GM21576 (cell line): Measurements from ENCODE around the gene MYO19.
"Not testable (repeated sequence)": the region's sequence is repeated elsewhere in the genome, so short reads cannot be mapped to it uniquely, and the experiment has no call there.

Experiments used
- ATAC-seq: cut with Tn5 transposase; IDR thresholded peaks from one replicate; pipeline ENCODE4 v1.9.1; 2021; ENCODE audit warnings: mild to moderate bottlenecking, moderate library complexity; ENCODE audit not compliant: unreplicated experiment

The MYO19 gene

GRCh38 chr17:36470499-36470898 lies 64.2 kb downstream of the MYO19 start:
- no peak for ATAC-seq

DNA sequence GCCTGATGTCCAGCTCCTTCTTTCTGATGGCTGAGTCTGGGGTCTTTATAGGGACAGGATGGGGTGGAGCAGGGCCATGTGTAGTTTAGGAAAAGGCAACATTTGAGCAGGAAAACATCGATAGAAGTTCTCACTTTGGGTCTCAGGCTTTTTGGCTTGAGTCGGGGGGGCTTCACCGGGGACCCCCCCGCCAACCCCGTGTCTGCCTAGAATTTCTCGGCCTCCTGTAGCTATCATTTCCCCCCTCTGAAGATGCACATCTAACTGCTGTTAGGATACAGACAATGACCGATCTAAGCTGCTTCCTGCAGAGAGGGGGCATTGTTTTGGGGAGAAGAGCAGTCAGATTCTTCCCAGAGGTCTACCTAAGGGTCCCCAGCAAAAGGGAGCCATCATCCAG lies 64.9 kb downstream of the MYO19 start:
- ATAC-seq = no peak

DNA sequence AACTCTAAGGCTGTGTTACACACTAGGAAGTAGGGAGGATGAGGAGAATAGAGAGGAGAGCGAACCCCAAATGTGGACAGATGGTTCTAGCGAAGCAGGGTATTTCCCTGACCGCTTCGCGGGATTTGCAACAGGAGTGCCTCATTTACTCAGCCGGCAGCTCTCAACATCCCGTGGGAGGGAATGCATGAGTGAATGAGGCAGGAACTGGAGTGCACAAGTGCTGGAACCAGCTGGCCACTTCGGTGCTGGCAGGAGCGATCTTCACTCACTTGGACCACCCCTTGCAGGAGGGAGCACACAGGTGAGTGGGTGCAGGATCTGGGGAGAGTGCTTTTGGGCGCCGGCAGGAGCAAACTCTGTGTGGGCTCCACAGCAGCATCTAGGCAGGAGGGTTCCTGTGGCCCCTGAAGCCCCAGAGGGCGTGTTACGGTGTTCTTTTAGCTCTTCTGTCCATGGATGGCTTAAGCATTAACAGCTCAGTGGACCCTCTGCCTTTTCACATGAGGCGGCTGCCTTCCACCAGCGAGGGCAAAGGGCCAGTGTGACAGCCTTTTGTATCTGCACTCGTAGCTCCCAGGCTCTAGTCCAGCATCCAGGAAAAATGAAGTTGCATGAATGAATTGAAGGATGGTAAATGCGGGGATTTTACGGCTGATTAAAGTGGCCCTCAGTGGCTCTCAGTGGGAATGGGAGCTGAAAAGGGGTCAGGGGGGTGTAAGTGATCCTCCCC lies 65.6 kb downstream of the MYO19 start:
- no peak for ATAC-seq

- ATAC-seq = no peak
These were observed 69.9 kb downstream of the MYO19 start for GRCh38 chr17:36464765-36465088.

DNA sequence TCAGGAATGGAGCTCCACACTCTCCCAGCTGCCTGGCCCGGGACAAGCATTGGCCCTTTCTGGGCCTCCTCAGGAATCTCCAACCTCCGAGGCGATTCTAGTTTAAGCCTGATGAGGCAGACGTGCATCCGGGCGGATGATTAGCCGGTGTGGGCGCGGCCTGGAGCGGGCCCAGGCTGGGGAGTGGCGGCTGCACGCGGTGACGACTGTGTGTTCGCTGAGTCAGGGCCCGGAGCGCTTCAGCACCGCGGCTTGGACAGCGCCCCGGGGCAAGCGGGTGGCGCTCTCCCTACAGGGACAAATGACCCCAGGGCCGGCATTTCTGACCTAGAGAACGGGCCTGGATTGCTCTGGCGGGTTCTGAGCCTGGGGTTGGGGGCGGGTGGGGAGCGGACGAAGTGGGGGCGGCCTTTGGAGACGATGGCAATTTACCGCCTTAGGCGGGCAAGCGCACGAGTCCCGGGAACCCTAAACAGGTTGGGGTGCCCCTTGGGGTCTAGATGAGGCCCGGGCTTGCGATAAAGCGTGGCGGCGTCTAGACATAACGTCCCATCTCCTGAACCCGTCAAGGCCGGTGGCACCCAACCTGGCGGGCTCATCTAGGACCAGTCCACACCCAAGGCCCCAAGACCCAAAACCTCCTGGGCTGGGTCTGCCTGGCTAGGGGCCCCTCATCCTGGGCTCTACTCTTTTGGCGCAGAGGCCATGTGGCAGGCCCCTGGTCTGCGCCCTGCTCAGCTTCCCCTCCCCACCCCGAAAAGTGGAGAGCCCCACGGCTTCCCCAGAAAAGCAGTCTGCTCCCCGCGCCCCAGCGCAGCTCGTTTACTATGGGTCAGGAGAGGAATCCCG lies 70.5 kb downstream of the MYO19 start:
- ATAC-seq = no peak

GRCh38 chr17:36461330-36462110 lies 73.1 kb downstream of the MYO19 start:
- ATAC-seq = no peak

DNA sequence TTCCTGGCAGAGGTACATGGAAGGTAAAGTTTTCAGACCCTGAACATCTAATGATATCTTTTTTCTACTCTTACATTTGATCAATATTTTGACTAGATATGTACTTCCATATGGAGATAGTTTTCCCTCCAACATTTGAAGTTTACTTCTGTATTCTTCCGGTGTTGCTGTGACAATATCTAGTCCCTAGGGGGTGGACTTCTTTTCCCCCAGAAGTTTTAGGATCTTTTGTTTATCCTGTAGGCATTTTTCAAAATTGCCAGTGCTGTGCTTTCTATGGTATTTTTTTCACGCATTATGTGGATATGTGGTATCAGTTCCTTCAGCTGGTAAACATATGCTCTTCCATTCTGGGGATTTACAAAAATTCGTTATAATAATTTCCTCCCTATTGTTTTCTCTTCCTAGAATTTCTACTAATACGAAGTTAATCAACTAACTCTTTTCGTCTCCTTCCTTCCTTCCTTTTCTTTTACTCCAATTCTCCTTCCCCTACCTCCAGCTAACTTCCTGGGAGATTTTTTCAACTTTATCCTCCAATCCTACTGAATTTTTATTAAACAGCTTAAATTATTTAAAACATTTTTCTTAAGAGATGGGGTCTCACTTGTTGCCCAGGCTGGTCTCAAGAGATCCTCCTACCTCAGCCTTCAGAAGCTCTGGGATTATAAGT lies 74.3 kb downstream of the MYO19 start:
- ATAC-seq = no peak

GRCh38 chr17:36459601-36460000 lies 75.1 kb downstream of the MYO19 start:
- ATAC-seq = no peak

DNA sequence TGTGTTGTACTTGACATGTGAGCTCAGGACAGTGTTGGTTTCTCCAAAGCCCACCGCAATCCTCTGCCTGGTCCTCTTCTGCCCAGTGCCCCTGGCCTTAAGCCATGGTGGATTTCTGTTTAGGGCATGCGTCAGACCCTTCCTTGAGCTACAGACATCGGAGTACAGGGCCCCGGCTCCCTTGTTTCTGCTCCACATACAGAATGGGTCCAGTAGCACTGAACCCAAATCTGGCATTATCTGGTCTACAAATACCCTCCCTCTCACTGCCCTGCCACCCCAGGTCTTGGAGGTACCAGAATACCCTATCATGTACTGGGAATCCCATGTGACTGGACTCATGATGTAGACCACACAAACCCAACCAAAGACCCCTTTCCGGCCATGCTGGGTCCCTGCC lies 75.6 kb downstream of the MYO19 start:
- no peak for ATAC-seq

- ATAC-seq = not testable (repeated sequence)
These were observed 77.0 kb downstream of the MYO19 start for GRCh38 chr17:36457701-36458100.

- ATAC-seq = not testable (repeated sequence)
These were observed 81.8 kb downstream of the MYO19 start for GRCh38 chr17:36452888-36453287.

- ATAC-seq = not testable (repeated sequence)
These were observed 84.7 kb downstream of the MYO19 start for GRCh38 chr17:36449997-36450396.
